ENCODE data around the gene RRM1.
"Not testable (repeated sequence)": the region's sequence is repeated elsewhere in the genome, so short reads cannot be mapped to it uniquely, and the experiment has no call there.

RRM1 gene

GRCh38 chr11:4146772-4147098 lies 52.1 kb downstream of the RRM1 start:
- no peak for TF ChIP-seq CTCF (IDR thresholded peaks at IDR 0.05; ENCODE audit: insufficient read depth, low read depth, low read length, missing control alignments)
- H3K4me3 ChIP-seq (ENCODE audit: low read length) = no peak overlapping the region
- no peak for DNase-seq (ENCODE audit: low read depth)

- no peak overlapping the region for H3K4me3 ChIP-seq (ENCODE audit: low read length)
- DNase-seq (ENCODE audit: low read depth) = no peak
- no peak for TF ChIP-seq CTCF (IDR thresholded peaks at IDR 0.05; ENCODE audit: insufficient read depth, low read depth, low read length, missing control alignments)
Observed at GRCh38 chr11:4154503-4154902, 59.9 kb downstream of the RRM1 start.

GRCh38 chr11:4156571-4156970 lies 62.0 kb downstream of the RRM1 start:
- DNase-seq (ENCODE audit: low read depth) = no peak
- H3K4me3 ChIP-seq (ENCODE audit: low read length) = no peak overlapping the region
- TF ChIP-seq CTCF (IDR thresholded peaks at IDR 0.05; ENCODE audit: insufficient read depth, low read depth, low read length, missing control alignments) = no peak

GRCh38 chr11:4158818-4159217 lies 64.2 kb downstream of the RRM1 start:
- not testable (repeated sequence) for H3K4me3 ChIP-seq (ENCODE audit: low read length); DNase-seq (ENCODE audit: low read depth)

- DNase-seq (ENCODE audit: low read depth) = no peak
- TF ChIP-seq CTCF (IDR thresholded peaks at IDR 0.05; ENCODE audit: insufficient read depth, low read depth, low read length, missing control alignments) = no peak
- no peak overlapping the region for H3K4me3 ChIP-seq (ENCODE audit: low read length)
Observed at GRCh38 chr11:4161305-4161704, 66.7 kb downstream of the RRM1 start.

GRCh38 chr11:4164884-4165590 lies 70.4 kb downstream of the RRM1 start:
- TF ChIP-seq CTCF (IDR thresholded peaks at IDR 0.05; ENCODE audit: insufficient read depth, low read depth, low read length, missing control alignments) = no peak
- DNase-seq (ENCODE audit: low read depth) = no peak
- H3K4me3 ChIP-seq (ENCODE audit: low read length) = no peak overlapping the region

GRCh38 chr11:4167292-4167691 lies 72.7 kb downstream of the RRM1 start:
- no peak for TF ChIP-seq CTCF (IDR thresholded peaks at IDR 0.05; ENCODE audit: insufficient read depth, low read depth, low read length, missing control alignments)
- no peak for DNase-seq (ENCODE audit: low read depth)
- H3K4me3 ChIP-seq (ENCODE audit: low read length) = no peak overlapping the region
